SH-SY5Y (cell line): ENCODE data around the gene LNPEP.

Experiments used
- GATA2 ChIP-seq: IDR thresholded peaks from 2 replicates; pipeline ENCODE4 v1.6.1; 2011; ENCODE audit warnings: mild to moderate bottlenecking, low read depth, low read length
- GATA3 ChIP-seq: IDR thresholded peaks from 2 replicates; pipeline ENCODE4 v1.6.1; 2011; ENCODE audit warnings: low read depth, mild to moderate bottlenecking, low read length, moderate library complexity

LNPEP gene

GRCh38 chr5:96940586-96940985 is 4.7 kb downstream of the LNPEP start:
- TF ChIP-seq GATA2, result no peak
- no peak for TF ChIP-seq GATA3

DNA sequence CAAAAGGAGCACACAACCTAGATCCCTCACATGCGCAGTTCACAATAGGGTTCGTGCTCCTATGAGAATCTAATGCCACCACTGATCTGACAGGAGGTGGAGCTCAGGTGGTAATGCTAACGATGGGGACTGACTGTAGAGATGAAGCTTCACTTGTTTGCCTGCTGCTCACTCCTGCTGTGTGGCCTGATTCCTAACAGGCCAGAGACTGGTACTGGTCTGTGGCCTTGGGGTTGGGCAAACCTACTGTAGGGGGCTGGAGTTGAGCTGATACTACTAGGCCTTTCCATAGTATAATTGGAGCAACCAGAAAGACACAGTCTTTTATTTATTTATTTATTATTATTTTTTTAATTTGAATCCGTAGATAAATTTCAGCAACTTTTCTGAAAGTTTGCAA is 5.3 kb downstream of the LNPEP start:
- TF ChIP-seq GATA2, result no peak
- TF ChIP-seq GATA3, result no peak

- TF ChIP-seq GATA3 (no peak), GATA2 (no peak)
Observed at GRCh38 chr5:96942078-96942477, 6.2 kb downstream of the LNPEP start.

- TF ChIP-seq GATA3 (no peak), GATA2 (no peak)
Observed at GRCh38 chr5:96942911-96943310, 7.0 kb downstream of the LNPEP start.

DNA sequence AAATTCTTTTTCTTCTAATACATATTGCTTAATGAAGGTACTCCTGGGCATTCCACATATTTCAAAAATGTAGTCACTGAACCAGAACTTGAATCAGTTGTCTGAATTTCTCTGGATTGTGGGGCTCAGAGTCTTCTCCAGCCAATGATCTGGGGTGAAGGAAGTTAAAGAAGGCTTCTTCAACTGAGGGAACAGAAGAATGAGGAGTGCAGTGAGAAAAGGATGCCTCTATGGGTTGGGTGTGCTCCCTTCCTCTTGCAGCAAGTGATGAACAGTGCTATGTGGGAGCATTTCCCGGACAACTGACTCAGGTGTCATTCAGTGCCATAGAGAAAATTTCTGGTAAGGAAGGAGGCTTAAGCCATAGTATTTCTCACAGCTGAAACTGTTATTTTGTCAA is 7.9 kb downstream of the LNPEP start:
- TF ChIP-seq GATA2 (no peak), GATA3 (no peak)

DNA sequence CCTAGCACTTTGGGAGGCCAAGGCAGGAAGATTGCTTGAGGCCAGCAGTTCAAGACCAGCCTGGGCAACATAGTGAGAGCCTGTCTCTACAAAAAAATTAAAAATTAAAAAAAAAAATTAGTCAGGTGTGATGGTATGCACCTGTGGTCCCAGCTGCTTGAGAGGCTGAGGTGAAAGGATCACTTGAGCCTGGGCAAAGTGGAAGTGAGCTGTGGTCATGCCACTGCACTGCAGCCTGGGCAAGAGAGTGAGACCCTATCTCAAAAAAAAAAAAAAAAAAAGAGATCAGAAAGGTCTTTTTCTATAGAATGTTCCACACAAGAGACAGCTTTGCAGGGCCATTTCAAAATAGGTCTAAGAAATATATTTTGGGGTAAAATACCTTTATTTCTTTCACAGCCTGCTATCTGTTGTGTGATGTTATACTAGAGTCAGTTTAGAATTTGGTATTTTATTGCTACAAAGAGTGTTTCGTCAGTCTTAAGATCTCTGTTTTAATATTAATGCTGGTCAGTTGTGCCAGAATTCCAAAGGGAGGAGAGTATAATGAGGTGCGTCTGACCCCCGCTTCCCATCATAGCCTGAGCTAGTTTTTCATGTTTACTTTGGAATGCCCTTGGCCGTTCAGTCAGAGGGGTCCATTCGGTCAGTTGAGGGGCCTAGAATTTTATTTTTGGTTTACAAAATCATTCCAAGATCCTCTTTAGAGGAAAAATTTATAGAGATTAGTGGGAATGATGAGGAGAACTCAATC is 9.4 kb downstream of the LNPEP start:
- TF ChIP-seq GATA3 (no peak), GATA2 (no peak)

DNA sequence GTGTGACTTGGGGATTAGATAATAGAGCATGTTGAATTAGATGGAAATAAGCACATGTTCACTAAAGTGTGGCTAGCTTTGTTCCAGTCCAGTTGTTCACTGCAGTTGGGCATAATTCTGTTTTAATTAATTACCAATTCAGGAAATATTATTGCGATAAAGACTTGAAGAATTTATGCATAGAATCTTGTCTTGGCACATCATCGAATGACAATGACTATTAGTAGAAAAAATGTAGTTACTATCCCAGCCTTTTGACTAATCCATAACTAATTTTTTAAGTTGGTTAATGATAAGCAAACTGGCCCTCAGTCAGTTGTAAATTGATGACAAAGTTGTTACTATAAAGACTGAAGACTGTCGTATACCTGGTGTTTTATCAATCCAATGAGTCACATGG is 10.5 kb downstream of the LNPEP start:
- TF ChIP-seq GATA3 (no peak), GATA2 (no peak)

GRCh38 chr5:96952118-96952750 is 16.4 kb downstream of the LNPEP start:
- TF ChIP-seq GATA3, result no peak
- no peak for TF ChIP-seq GATA2

GRCh38 chr5:96952974-96953730 is 17.3 kb downstream of the LNPEP start:
- no peak for TF ChIP-seq GATA2
- TF ChIP-seq GATA3, result no peak

DNA sequence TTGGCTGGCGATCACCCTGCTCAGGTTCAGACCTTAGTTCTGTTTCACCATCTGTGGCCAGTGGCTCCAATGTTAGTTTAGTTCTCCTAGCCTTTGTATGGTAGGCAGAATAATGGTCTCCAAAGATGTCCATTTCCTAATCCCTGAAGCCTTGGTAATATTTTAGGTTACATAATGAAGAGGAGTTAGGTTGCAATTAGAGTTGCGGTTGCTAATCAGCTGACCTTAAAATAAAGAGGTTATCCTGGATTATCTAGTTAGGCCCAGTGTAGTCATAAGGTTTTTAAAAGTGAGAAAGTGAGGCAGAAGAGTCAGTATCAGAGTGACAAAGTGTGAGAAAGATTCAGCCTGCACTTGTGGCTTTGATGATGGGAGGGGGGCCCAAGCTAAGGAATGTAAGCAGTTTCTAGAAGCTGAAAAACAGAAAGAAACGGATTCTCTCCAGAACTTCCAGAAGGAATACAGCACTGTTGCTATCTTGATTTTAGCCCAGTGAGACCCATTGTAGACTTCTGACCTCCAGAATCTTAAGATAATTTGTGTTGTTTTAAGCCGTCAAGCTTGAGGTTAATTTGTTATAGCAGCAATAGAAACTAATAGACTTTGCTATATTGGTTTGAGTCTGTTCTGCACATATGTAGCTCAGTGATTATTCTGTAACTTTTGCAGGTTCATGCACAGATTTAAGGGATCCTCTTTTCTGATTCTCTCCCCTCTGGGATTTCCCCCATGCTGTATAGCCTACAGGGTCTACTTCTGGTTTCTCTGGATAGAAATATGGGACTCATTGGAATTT is 21.6 kb downstream of the LNPEP start:
- TF ChIP-seq GATA3 (no peak), GATA2 (no peak)

- TF ChIP-seq GATA3 (no peak), GATA2 (no peak)
Observed at GRCh38 chr5:96958977-96959376, 23.1 kb downstream of the LNPEP start.

- no peak for TF ChIP-seq GATA2
- TF ChIP-seq GATA3, result no peak
Observed at GRCh38 chr5:96961053-96961452, 25.2 kb downstream of the LNPEP start.

GRCh38 chr5:96962540-96962991 is 26.7 kb downstream of the LNPEP start:
- TF ChIP-seq GATA2, result no peak
- no peak for TF ChIP-seq GATA3

- TF ChIP-seq GATA3, result no peak
- TF ChIP-seq GATA2, result no peak
Observed at GRCh38 chr5:96963267-96963666, 27.4 kb downstream of the LNPEP start.

- TF ChIP-seq GATA2 (no peak), GATA3 (no peak)
Observed at GRCh38 chr5:96966801-96967200, 30.9 kb downstream of the LNPEP start.
